Retinal pigment epithelial cell (primary cell): Measurements from ENCODE around the gene TMEM53.

Experiments
- DNase-seq: peaks from one replicate; pipeline ENCODE4 v3.0.0-alpha.2; 2010; ENCODE audit warnings: low read depth
- H3K4me3 ChIP-seq: 2 replicates; pipeline ENCODE4 v1.5.1; 2011; ENCODE audit warnings: mild to moderate bottlenecking, low read length, control low read depth, moderate library complexity
- CTCF ChIP-seq: conservative IDR thresholded peaks from 2 replicates; pipeline ENCODE4 v1.5.1; 2011; ENCODE audit warnings: low read depth, low read length, control low read depth, inconsistent platforms

The TMEM53 gene

GRCh38 chr1:44628962-44629756, 45.1 kb downstream of the TMEM53 start:
- no peak for TF ChIP-seq CTCF
- no peak overlapping the region for H3K4me3 ChIP-seq
- DNase-seq = peak; percentile 14

- H3K4me3 ChIP-seq = no peak overlapping the region
- no peak for DNase-seq
- TF ChIP-seq CTCF = no peak
Measured at GRCh38 chr1:44625348-44625747, 48.9 kb downstream of the TMEM53 start.

GRCh38 chr1:44624268-44624901, 49.9 kb downstream of the TMEM53 start:
- no peak for DNase-seq
- H3K4me3 ChIP-seq = no peak overlapping the region
- no peak for TF ChIP-seq CTCF

GRCh38 chr1:44621841-44622286, 52.4 kb downstream of the TMEM53 start:
- no peak for DNase-seq
- TF ChIP-seq CTCF = no peak

GRCh38 chr1:44620072-44620471, 54.2 kb downstream of the TMEM53 start:
- TF ChIP-seq CTCF = no peak
- no peak overlapping the region for H3K4me3 ChIP-seq
- DNase-seq = no peak

More at GRCh38 chr1:44621841-44622286, 52.4 kb downstream of the TMEM53 start:
- no peak overlapping the region for H3K4me3 ChIP-seq

- TF ChIP-seq CTCF = no peak
- peak; percentile 74 for DNase-seq
- H3K4me3 ChIP-seq = no peak overlapping the region
Measured at GRCh38 chr1:44619261-44619900, 54.9 kb downstream of the TMEM53 start.
